HepG2 (cell line): ENCODE results near the gene LRBA. TPM values are rescaled to one million over a fixed set of nuclear protein-coding genes. Genes with fewer than 3 reads are reported as not detected.

ENCODE experiments used
- ARID5B ChIP-seq: IDR thresholded peaks from 2 replicates; pipeline ENCODE4 v1.4.0; 2020; ENCODE audit warnings: mild to moderate bottlenecking, missing genetic modification reagents
- ATF5 ChIP-seq: sonication (generic); formaldehyde crosslinking; IDR thresholded peaks from 2 replicates; pipeline ENCODE4 v1.4.0; 2020; ENCODE audit warnings: mild to moderate bottlenecking, low read depth, missing genetic modification reagents
- BHLHE40 ChIP-seq: IDR thresholded peaks from 2 replicates; pipeline ENCODE4 v1.6.1; 2011; ENCODE audit warnings: low read length, improper control_type of control experiment
- CENPT ChIP-seq: sonication (generic); formaldehyde crosslinking; IDR thresholded peaks from 2 replicates; pipeline ENCODE4 v1.8.0; 2022; ENCODE audit warnings: low read depth, mild to moderate bottlenecking, moderate library complexity, missing genetic modification reagents
- CREM ChIP-seq, 2 experiments: sonication (generic) in 1 of 2; formaldehyde crosslinking in 1 of 2; IDR thresholded peaks; 2 replicates each; pipeline versions ENCODE4 v1.4.0 to v1.6.1; 2016 to 2020; ENCODE audit warnings: antibody characterized with exemption in 1 of 2, mild to moderate bottlenecking in 1 of 2, missing genetic modification reagents in 1 of 2
- ELF3 ChIP-seq: IDR thresholded peaks from 2 replicates; pipeline ENCODE4 v1.6.1; 2016; ENCODE audit warnings: missing genetic modification reagents, missing compliant biosample characterization
- HOMEZ ChIP-seq: IDR thresholded peaks from 2 replicates; pipeline ENCODE4 v1.6.1; 2016; ENCODE audit warnings: low read depth
- NR2F6 ChIP-seq, 2 experiments: IDR thresholded peaks; 2 replicates each; pipeline ENCODE4 v1.6.1; 2016; ENCODE audit warnings: antibody characterized with exemption in 1 of 2, mild to moderate bottlenecking in 1 of 2
- SMAD3 ChIP-seq: sonication (generic); formaldehyde crosslinking; IDR thresholded peaks from 2 replicates; pipeline ENCODE4 v1.4.0; 2020; ENCODE audit warnings: missing genetic modification reagents
- ZHX2 ChIP-seq, 2 experiments: sonication (generic) in 1 of 2; formaldehyde crosslinking in 1 of 2; IDR thresholded peaks; 2 replicates each; pipeline versions ENCODE4 v1.6.1 to v1.9.0; 2014 to 2022; ENCODE audit warnings: antibody characterized with exemption in 1 of 2, borderline replicate concordance in 1 of 2, inconsistent platforms in 1 of 2, low read depth in 1 of 2, missing genetic modification reagents in 1 of 2
- ZNF512B ChIP-seq: sonication (generic); formaldehyde crosslinking; IDR thresholded peaks from 2 replicates; pipeline ENCODE4 v1.5.1; 2020; ENCODE audit warnings: missing genetic modification reagents, mild to moderate bottlenecking, borderline replicate concordance
- ZNF7 ChIP-seq: IDR thresholded peaks from 2 replicates; pipeline ENCODE4 v1.6.1; 2016; ENCODE audit warnings: missing biosample characterization, missing genetic modification reagents
- ZZZ3 ChIP-seq: sonication (generic); formaldehyde crosslinking; IDR thresholded peaks from 2 replicates; pipeline ENCODE4 v1.4.0; 2020; ENCODE audit warnings: missing genetic modification reagents, mild to moderate bottlenecking, borderline replicate concordance
- polyA plus RNA-seq, 8 experiments: library from polyadenylated mRNA; depleted of rRNA in 3 of 8; stranded (reverse) in 7 of 8; unstranded in 1 of 8; fragments of >200 nt; fragmentation: Illumina TruSeq in 4 of 8; extraction: Trizol in 4 of 8; gene quantifications; 2 replicates each; pipeline versions ENCODE4 v1.2.1 to v1.2.3, GENCODE V29; 2011 to 2016; ENCODE audit warnings: low read depth in 4 of 8, missing spikeins in 1 of 8, mixed read lengths in 1 of 8; ENCODE audit not compliant: insufficient read depth in 1 of 8
- total RNA-seq, 5 experiments: library from RNA; depleted of rRNA; stranded (reverse); fragments of >200 nt; fragmentation: Illumina TruSeq; extraction: Trizol; gene quantifications; 2 replicates each; pipeline ENCODE4 v1.2.3, GENCODE V29; 2016; ENCODE audit warnings: low read depth in 1 of 5

The LRBA gene
- total and polyA plus RNA-seq, 2 of the 13 experiments (the other 11 are each of a cell fraction or from before 2014, with no cell fraction given), result 21.0 to 37.2 TPM

- TF ChIP-seq ZHX2 (IDR thresholded peaks at IDR 0.05; ENCODE audit: low read depth) (no peak), ZHX2 (CRISPR knock-in tag; IDR thresholded peaks at IDR 0.05; ENCODE audit: borderline replicate concordance) (no peak), ZNF7 (CRISPR knock-in tag) (no peak), CREM (IDR thresholded peaks at IDR 0.05) (no peak), CREM (CRISPR knock-in tag; IDR thresholded peaks at IDR 0.05) (no peak), BHLHE40 (peak; percentile 42; the same call in 1 of the 2 replicates), ZZZ3 (CRISPR knock-in tag) (no peak), SMAD3 (0 out of 2 replicates have a peak, but pooled peaks have one; percentile 50), NR2F6 (IDR thresholded peaks at IDR 0.05) (0 out of 2 replicates have a peak, but pooled peaks have one; percentile 11), NR2F6 (CRISPR knock-in tag; IDR thresholded peaks at IDR 0.05) (no peak), ATF5 (CRISPR knock-in tag) (no peak), CENPT (CRISPR knock-in tag) (no peak), ELF3 (peak; percentile 41), HOMEZ (CRISPR knock-in tag) (peak; percentile 100), ARID5B (peak; percentile 56), ZNF512B (CRISPR knock-in tag) (no peak)
Measured at GRCh38 chr4:150302553-150302952, 712.5 kb downstream of the LRBA start (continued).
